Stimulated activated CD4-positive, alpha-beta T cell treated with anti-CD3 and anti-CD28 coated beads, Interleukin-1b, Interleukin-23, amount 100 ng/mL, for 48 hours (primary cell): Measurements from ENCODE around the gene BAG2.

Experiments used
- DNase-seq: peaks from one replicate; pipeline ENCODE4 v3.0.0-alpha.2; 2020

Gene BAG2

GRCh38 chr6:57174511-57174907 is 2.4 kb downstream of the BAG2 start:
- no peak for DNase-seq

GRCh38 chr6:57177545-57178265 is 5.6 kb downstream of the BAG2 start:
- no peak for DNase-seq

GRCh38 chr6:57180596-57180995 is 8.5 kb downstream of the BAG2 start:
- no peak for DNase-seq

- no peak for DNase-seq
These were observed 9.9 kb downstream of the BAG2 start for GRCh38 chr6:57182017-57182432.

GRCh38 chr6:57183336-57183735 is 11.2 kb downstream of the BAG2 start:
- no peak for DNase-seq

GRCh38 chr6:57190140-57190539 is 18.0 kb downstream of the BAG2 start:
- no peak for DNase-seq

GRCh38 chr6:57193177-57193576 is 21.1 kb downstream of the BAG2 start:
- no peak for DNase-seq

- DNase-seq: no peak
These were observed 23.3 kb downstream of the BAG2 start for GRCh38 chr6:57195457-57195856.

GRCh38 chr6:57198926-57199636 is 27.0 kb downstream of the BAG2 start:
- no peak for DNase-seq

- no peak for DNase-seq
These were observed 29.6 kb downstream of the BAG2 start for GRCh38 chr6:57201718-57202117.

- no peak for DNase-seq
These were observed 33.6 kb downstream of the BAG2 start for GRCh38 chr6:57205550-57206328.

- DNase-seq: no peak
These were observed 35.0 kb downstream of the BAG2 start for GRCh38 chr6:57207141-57207540.

GRCh38 chr6:57207872-57208271 is 35.7 kb downstream of the BAG2 start:
- no peak for DNase-seq

GRCh38 chr6:57209030-57209429 is 36.9 kb downstream of the BAG2 start:
- DNase-seq: no peak

- DNase-seq: no peak
These were observed 37.9 kb downstream of the BAG2 start for GRCh38 chr6:57210060-57210459.

- no peak for DNase-seq
These were observed 43.1 kb downstream of the BAG2 start for GRCh38 chr6:57215260-57215659.

GRCh38 chr6:57216235-57217101 is 44.3 kb downstream of the BAG2 start:
- no peak for DNase-seq

- DNase-seq: no peak
These were observed 45.1 kb downstream of the BAG2 start for GRCh38 chr6:57217270-57217669.

- DNase-seq: no peak
These were observed 48.1 kb downstream of the BAG2 start for GRCh38 chr6:57220083-57220703.

GRCh38 chr6:57221191-57221935 is 49.2 kb downstream of the BAG2 start:
- peak; percentile 14 for DNase-seq

GRCh38 chr6:57221936-57222742 is 50.0 kb downstream of the BAG2 start, which contains the start of gene RAB23:
TSS of gene RAB23 (minus strand) at chr6:57222307. CDS start at chr6:57210380, 11,927 bp downstream.
- DNase-seq: peak; percentile 77
